SK-N-MC (cell line): ENCODE measurements around the gene TRIML2.

Experiments
- EZH2 ChIP-seq: fragments of 200-600 bp; sonication (generic); IDR thresholded peaks from one replicate; pipeline ENCODE4 v1.6.1; 2017; ENCODE audit warnings: antibody characterized with exemption
- FOXP2 ChIP-seq: optimal IDR thresholded peaks from 2 replicates; pipeline ENCODE3; 2011; ENCODE audit warnings: mild to moderate bottlenecking, moderate library complexity; ENCODE audit not compliant: insufficient read depth; ENCODE audit errors: extremely low read length, control extremely low read depth
- POLR2AphosphoS5 ChIP-seq: IDR thresholded peaks from 2 replicates; pipeline ENCODE4 v1.6.1; 2012; ENCODE audit warnings: mild to moderate bottlenecking, low read depth, low read length, borderline replicate concordance

DNA sequence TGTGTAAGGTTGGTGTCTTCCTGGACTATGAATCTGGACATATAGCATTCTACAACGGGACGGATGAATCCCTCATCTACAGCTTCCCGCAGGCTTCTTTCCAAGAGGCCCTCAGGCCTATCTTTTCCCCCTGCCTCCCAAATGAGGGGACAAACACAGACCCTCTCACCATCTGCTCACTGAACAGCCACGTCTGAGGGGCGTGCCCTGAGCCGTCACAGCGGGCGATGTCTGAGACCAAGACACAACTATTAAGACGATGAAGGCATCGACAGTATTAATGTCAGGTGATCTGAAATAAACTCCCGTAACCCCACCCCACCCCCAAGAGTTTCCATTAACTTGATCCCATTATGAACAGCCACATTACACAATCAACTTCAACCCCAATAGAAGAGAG lies 37.8 kb upstream of the TRIML2 start:
- TF ChIP-seq EZH2, result no peak
- TF ChIP-seq POLR2AphosphoS5, result no peak
- no peak for TF ChIP-seq FOXP2
